Measurements from ENCODE around the gene WRNIP1. TPM values are rescaled to one million over a fixed set of nuclear protein-coding genes. Genes with fewer than 3 reads are reported as not detected.

Gene WRNIP1
- total and polyA plus RNA-seq, 2 of the 13 experiments (the other 11 are each of a cell fraction or from before 2014, with no cell fraction given), result 77.7 to 90.3 TPM

GRCh38 chr6:2772840-2773239, 7.6 kb downstream of the WRNIP1 start:
- no peaks in the 10 kb centered on the region for H3K27me3 ChIP-seq (ENCODE audit: control insufficient read depth in 1 of 2, insufficient read depth in 2 of 2, low read length in 2 of 2)
- peaks cover 18 to 77% of the 10 kb centered on the region in 2 experiments for H3K36me3 ChIP-seq (replicated peaks in 1 of 2; ENCODE audit: control insufficient read depth in 1 of 2, insufficient read depth in 2 of 2, low read length in 2 of 2)
- WGBS (ENCODE audit: low lambda C conversion rate), result 100% methylated on average over 3 of the region's 3 CpGs
- peaks cover 41% of the 10 kb centered on the region for H4K20me1 ChIP-seq (ENCODE audit: insufficient read depth, low read length)
- intact Hi-C loops (cut with micrococcal nuclease; ENCODE audit: unreplicated experiment), result no loop called here
- peaks cover 100% of the 10 kb centered on the region for H3K79me2 ChIP-seq (ENCODE audit: insufficient read depth, low read length)
- in situ Hi-C loops (cut with HindIII; ENCODE audit: extremely low pct_ligation_motif_present, low pct_unique_long_range_greater_than_20kb), result no loop called here
- H2AFZ ChIP-seq (ENCODE audit: low read length), result no peak overlapping the region
- ChIA-PET POLR2A (interaction anchor here (1.0 to 1.1 kb wide), 2 partner anchors 8 to 69 kb away, joined by 4 to 5 read pairs; partner anchors contain the start of genes SERPINB1 and WRNIP1), CTCF (ENCODE audit: low intra/inter-chr PET ratio, low total read pairs) (no interaction called here)
- BruUV-seq (replicated peaks), result no TSS peak
- ATAC-seq (no peak), FAIRE-seq (no peak), DNase-seq (ENCODE audit: low spot score) (no peak)
- no peak overlapping the region for H3K4me2 ChIP-seq (ENCODE audit: low read depth, low read length)
- peaks cover 48% of the 10 kb centered on the region for H3K4me1 ChIP-seq (ENCODE audit: insufficient read depth, low read length)
- H3K27ac ChIP-seq (ENCODE audit: extremely low read length, insufficient read depth, low read length), result no peak overlapping the region
- H3K9me3 ChIP-seq (ENCODE audit: low read length), result no peaks in the 10 kb centered on the region
- H3K4me3 ChIP-seq (replicated peaks in 1 of 3; ENCODE audit: insufficient read depth in 1 of 3, low read depth in 2 of 3, low read length in 3 of 3), result no peak overlapping the region
- H3K9ac ChIP-seq (ENCODE audit: insufficient read depth, low read depth, low read length), result no peak overlapping the region
- TF ChIP-seq HMGXB4 (CRISPR knock-in tag; IDR thresholded peaks at IDR 0.05; ENCODE audit: borderline replicate concordance in 1 of 2, low read depth in 1 of 2), result no peak
- no peak for TF ChIP-seq ZFAT (CRISPR knock-in tag; conservative IDR thresholded peaks at IDR 0.05)
- TF ChIP-seq ZNF549 (CRISPR knock-in tag; IDR thresholded peaks at IDR 0.05), result no peak
- no peak for TF ChIP-seq EP300 (IDR thresholded peaks at IDR 0.05; ENCODE audit: low read depth in 2 of 2, low read length in 2 of 2)
- TF ChIP-seq EP300 (CRISPR knock-in tag; IDR thresholded peaks at IDR 0.05; ENCODE audit: borderline replicate concordance), result no peak
- TF ChIP-seq GMEB1 (CRISPR knock-in tag; IDR thresholded peaks at IDR 0.05; ENCODE audit: borderline replicate concordance), result no peak
- TF ChIP-seq ZNF800 (CRISPR knock-in tag; IDR thresholded peaks at IDR 0.05), result no peak
- no peak for TF ChIP-seq ZNF768 (CRISPR knock-in tag; IDR thresholded peaks at IDR 0.05)
- TF ChIP-seq GFI1 (CRISPR knock-in tag; IDR thresholded peaks at IDR 0.05; ENCODE audit: borderline replicate concordance), result no peak
- TF ChIP-seq ZNF788 (CRISPR knock-in tag; IDR thresholded peaks at IDR 0.05; ENCODE audit: borderline replicate concordance), result no peak

Measured in HepG2 (cell line).